Measurements from ENCODE around the gene SLC45A2. TPM values are rescaled to one million over a fixed set of nuclear protein-coding genes. Genes with fewer than 3 reads are reported as not detected.

The SLC45A2 gene
- total and polyA plus RNA-seq, 2 of the 8 experiments (the other 6 are each of a cell fraction or from before 2014, with no cell fraction given), result 0.09 TPM; not detected in 1

DNA sequence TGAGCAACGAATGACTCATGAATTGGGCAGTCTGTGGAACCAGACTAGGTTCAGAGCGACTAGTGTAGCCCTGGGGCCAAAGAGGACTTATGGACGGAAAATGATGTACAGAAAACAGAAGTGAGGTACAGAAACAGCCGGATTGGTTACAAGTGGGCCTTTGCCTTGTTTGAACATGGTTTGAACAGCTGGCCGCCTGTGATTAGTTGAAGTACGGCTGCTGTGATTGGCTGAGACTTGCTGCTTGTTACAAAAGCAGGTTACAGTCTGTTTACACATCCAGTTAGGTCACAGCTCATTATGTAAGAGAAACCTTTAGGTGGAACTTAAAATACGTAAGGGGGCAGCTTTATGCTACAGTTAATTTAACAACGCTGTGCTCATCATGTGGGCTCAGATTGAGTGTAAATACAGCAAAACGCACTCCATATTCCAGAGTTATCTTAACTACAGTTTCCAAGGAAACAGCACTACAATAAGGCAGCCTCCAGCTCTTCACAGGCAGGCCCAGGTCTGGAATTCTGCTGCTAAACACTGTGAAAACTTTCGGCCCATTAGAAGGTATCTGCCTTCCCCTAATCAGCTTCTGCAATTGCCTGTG lies 16.8 kb upstream of the SLC45A2 start (continued):
- TF ChIP-seq, protein P1, sequence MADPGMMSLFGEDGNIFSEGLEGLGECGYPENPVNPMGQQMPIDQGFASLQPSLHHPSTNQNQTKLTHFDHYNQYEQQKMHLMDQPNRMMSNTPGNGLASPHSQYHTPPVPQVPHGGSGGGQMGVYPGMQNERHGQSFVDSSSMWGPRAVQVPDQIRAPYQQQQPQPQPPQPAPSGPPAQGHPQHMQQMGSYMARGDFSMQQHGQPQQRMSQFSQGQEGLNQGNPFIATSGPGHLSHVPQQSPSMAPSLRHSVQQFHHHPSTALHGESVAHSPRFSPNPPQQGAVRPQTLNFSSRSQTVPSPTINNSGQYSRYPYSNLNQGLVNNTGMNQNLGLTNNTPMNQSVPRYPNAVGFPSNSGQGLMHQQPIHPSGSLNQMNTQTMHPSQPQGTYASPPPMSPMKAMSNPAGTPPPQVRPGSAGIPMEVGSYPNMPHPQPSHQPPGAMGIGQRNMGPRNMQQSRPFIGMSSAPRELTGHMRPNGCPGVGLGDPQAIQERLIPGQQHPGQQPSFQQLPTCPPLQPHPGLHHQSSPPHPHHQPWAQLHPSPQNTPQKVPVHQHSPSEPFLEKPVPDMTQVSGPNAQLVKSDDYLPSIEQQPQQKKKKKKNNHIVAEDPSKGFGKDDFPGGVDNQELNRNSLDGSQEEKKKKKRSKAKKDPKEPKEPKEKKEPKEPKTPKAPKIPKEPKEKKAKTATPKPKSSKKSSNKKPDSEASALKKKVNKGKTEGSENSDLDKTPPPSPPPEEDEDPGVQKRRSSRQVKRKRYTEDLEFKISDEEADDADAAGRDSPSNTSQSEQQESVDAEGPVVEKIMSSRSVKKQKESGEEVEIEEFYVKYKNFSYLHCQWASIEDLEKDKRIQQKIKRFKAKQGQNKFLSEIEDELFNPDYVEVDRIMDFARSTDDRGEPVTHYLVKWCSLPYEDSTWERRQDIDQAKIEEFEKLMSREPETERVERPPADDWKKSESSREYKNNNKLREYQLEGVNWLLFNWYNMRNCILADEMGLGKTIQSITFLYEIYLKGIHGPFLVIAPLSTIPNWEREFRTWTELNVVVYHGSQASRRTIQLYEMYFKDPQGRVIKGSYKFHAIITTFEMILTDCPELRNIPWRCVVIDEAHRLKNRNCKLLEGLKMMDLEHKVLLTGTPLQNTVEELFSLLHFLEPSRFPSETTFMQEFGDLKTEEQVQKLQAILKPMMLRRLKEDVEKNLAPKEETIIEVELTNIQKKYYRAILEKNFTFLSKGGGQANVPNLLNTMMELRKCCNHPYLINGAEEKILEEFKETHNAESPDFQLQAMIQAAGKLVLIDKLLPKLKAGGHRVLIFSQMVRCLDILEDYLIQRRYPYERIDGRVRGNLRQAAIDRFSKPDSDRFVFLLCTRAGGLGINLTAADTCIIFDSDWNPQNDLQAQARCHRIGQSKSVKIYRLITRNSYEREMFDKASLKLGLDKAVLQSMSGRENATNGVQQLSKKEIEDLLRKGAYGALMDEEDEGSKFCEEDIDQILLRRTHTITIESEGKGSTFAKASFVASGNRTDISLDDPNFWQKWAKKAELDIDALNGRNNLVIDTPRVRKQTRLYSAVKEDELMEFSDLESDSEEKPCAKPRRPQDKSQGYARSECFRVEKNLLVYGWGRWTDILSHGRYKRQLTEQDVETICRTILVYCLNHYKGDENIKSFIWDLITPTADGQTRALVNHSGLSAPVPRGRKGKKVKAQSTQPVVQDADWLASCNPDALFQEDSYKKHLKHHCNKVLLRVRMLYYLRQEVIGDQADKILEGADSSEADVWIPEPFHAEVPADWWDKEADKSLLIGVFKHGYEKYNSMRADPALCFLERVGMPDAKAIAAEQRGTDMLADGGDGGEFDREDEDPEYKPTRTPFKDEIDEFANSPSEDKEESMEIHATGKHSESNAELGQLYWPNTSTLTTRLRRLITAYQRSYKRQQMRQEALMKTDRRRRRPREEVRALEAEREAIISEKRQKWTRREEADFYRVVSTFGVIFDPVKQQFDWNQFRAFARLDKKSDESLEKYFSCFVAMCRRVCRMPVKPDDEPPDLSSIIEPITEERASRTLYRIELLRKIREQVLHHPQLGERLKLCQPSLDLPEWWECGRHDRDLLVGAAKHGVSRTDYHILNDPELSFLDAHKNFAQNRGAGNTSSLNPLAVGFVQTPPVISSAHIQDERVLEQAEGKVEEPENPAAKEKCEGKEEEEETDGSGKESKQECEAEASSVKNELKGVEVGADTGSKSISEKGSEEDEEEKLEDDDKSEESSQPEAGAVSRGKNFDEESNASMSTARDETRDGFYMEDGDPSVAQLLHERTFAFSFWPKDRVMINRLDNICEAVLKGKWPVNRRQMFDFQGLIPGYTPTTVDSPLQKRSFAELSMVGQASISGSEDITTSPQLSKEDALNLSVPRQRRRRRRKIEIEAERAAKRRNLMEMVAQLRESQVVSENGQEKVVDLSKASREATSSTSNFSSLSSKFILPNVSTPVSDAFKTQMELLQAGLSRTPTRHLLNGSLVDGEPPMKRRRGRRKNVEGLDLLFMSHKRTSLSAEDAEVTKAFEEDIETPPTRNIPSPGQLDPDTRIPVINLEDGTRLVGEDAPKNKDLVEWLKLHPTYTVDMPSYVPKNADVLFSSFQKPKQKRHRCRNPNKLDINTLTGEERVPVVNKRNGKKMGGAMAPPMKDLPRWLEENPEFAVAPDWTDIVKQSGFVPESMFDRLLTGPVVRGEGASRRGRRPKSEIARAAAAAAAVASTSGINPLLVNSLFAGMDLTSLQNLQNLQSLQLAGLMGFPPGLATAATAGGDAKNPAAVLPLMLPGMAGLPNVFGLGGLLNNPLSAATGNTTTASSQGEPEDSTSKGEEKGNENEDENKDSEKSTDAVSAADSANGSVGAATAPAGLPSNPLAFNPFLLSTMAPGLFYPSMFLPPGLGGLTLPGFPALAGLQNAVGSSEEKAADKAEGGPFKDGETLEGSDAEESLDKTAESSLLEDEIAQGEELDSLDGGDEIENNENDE (IDR thresholded peaks at IDR 0.05; ENCODE audit: insufficient replicate concordance, low read length), result no peak
- TF ChIP-seq CHD2 (IDR thresholded peaks at IDR 0.05; ENCODE audit: low read length) (no peak), CEBPB (IDR thresholded peaks at IDR 0.05; ENCODE audit: low read depth, low read length) (no peak), RAD21 (IDR thresholded peaks at IDR 0.05 in 1 of 2, conservative IDR thresholded peaks at IDR 0.05 in 1 of 2; ENCODE audit: low read depth in 2 of 2, low read length in 2 of 2) (no peak)
- TF ChIP-seq, protein P2, sequence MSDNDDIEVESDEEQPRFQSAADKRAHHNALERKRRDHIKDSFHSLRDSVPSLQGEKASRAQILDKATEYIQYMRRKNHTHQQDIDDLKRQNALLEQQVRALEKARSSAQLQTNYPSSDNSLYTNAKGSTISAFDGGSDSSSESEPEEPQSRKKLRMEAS (IDR thresholded peaks at IDR 0.05), result no peak
